PC-3 (cell line): ENCODE measurements around the gene DSCAM. TPM values are rescaled to one million over a fixed set of nuclear protein-coding genes. Genes with fewer than 3 reads are reported as not detected.

Experiments
- ATAC-seq: fragments of 200-7000 bp; cut with Tn5 transposase; 2 replicates; pipeline ENCODE4 v1.9.1; 2020; ENCODE audit warnings: mild to moderate bottlenecking, moderate library complexity
- BruUV-seq: library from RNA; stranded (reverse); fragments of 400-500 nt; replicated peaks from 2 replicates; lab custom pipeline; 2021; lab: Mats Ljungman, UMichigan
- CTCF ChIA-PET: fragments of 300-600 bp; sonication (Branson Sonifier 250); formaldehyde crosslinking; loops from one replicate; lab custom pipeline; 2022; ENCODE audit warnings: antibody characterized with exemption; lab: Charles Lee
- POLR2A ChIA-PET: fragments of 300-600 bp; sonication (Branson Sonifier 250); formaldehyde crosslinking; loops from one replicate; lab custom pipeline; 2022; ENCODE audit warnings: antibody characterized with exemption; ENCODE audit not compliant: unreplicated experiment; lab: Charles Lee
- DNase-seq: peaks from one replicate; pipeline ENCODE4 v3.0.0-alpha.2; 2015
- H2AFZ ChIP-seq: fragments of 300-600 bp; sonication (generic); 2 replicates; pipeline ENCODE4 v1.6.0; 2016; ENCODE audit warnings: antibody characterized with exemption, low read length
- H3F3A ChIP-seq: fragments of 300-600 bp; sonication (generic); one replicate; pipeline ENCODE4 v1.6.0; 2017; ENCODE audit warnings: antibody characterized with exemption, low read length, control low read depth, mild to moderate bottlenecking; ENCODE audit not compliant: unreplicated experiment
- H3K27ac ChIP-seq: fragments of 300-600 bp; sonication (generic); 2 replicates; pipeline ENCODE4 v1.5.1; 2016; ENCODE audit warnings: mild to moderate bottlenecking, low read length
- H3K27me3 ChIP-seq: fragments of 300-600 bp; sonication (generic); 2 replicates; pipeline ENCODE4 v1.6.1; 2016; ENCODE audit warnings: low read length, mixed read lengths
- H3K36me3 ChIP-seq: fragments of 300-600 bp; sonication (generic); 2 replicates; pipeline ENCODE4 v1.6.1; 2016; ENCODE audit warnings: low read depth, mixed run types, low read length, mixed read lengths
- H3K4me1 ChIP-seq: fragments of 300-600 bp; sonication (generic); 2 replicates; pipeline ENCODE4 v1.5.1; 2016; ENCODE audit warnings: low read length; ENCODE audit not compliant: insufficient read depth
- H3K4me2 ChIP-seq: fragments of 300-600 bp; sonication (generic); 2 replicates; pipeline ENCODE4 v1.6.0; 2016; ENCODE audit warnings: low read length
- H3K4me3 ChIP-seq: fragments of 300-600 bp; sonication (generic); 2 replicates; pipeline ENCODE4 v1.5.1; 2016; ENCODE audit warnings: mild to moderate bottlenecking, low read length, mixed read lengths
- H3K79me2 ChIP-seq: fragments of 300-600 bp; sonication (generic); 2 replicates; pipeline ENCODE4 v1.6.1; 2017; ENCODE audit warnings: low read length, mixed read lengths
- H3K9ac ChIP-seq: fragments of 300-600 bp; sonication (generic); 2 replicates; pipeline ENCODE4 v1.6.0; 2016; ENCODE audit warnings: mild to moderate bottlenecking, low read length
- H3K9me2 ChIP-seq: fragments of 300-600 bp; sonication (generic); replicated peaks from 2 replicates; pipeline ENCODE4 v1.6.1; 2016; ENCODE audit warnings: mixed run types, low read length, mixed read lengths
- H3K9me3 ChIP-seq: fragments of 300-600 bp; sonication (generic); 2 replicates; pipeline ENCODE4 v1.6.1; 2016; ENCODE audit warnings: low read length, mixed read lengths
- H4K20me1 ChIP-seq: fragments of 300-600 bp; sonication (generic); 2 replicates; pipeline ENCODE4 v1.6.1; 2016; ENCODE audit warnings: low read length, mixed read lengths
- EZH2 ChIP-seq: fragments of 300-600 bp; sonication (generic); IDR thresholded peaks from one replicate; pipeline ENCODE4 v1.6.1; 2017; ENCODE audit warnings: antibody characterized with exemption, mild to moderate bottlenecking, low read length; ENCODE audit not compliant: unreplicated experiment
- EZH2phosphoT487 ChIP-seq: fragments of 300-600 bp; sonication (generic); IDR thresholded peaks from 2 replicates; pipeline ENCODE4 v1.6.1; 2018; ENCODE audit warnings: mild to moderate bottlenecking, antibody characterized with exemption, low read length, borderline replicate concordance
- intact Hi-C: fragments of 100-400 bp; cut with micrococcal nuclease; formaldehyde crosslinking; loops from 2 replicates; pipeline ENCODE4 v1.9.0; 2023
- total RNA-seq: library from RNA; depleted of rRNA; stranded (reverse); fragments of >200 nt; gene quantifications from 2 replicates; pipeline ENCODE4 v1.2.3, GENCODE V29; 2014
- TF ChIP-seq, protein P1 (sequence below): fragments of 300-600 bp; sonication (generic); conservative IDR thresholded peaks from 2 replicates; pipeline ENCODE4 v1.5.1; 2017; ENCODE audit warnings: antibody characterized with exemption, low read depth, mild to moderate bottlenecking, low read length

Gene DSCAM
- total RNA-seq, 1 experiment from 2014 or later = not detected

DNA sequence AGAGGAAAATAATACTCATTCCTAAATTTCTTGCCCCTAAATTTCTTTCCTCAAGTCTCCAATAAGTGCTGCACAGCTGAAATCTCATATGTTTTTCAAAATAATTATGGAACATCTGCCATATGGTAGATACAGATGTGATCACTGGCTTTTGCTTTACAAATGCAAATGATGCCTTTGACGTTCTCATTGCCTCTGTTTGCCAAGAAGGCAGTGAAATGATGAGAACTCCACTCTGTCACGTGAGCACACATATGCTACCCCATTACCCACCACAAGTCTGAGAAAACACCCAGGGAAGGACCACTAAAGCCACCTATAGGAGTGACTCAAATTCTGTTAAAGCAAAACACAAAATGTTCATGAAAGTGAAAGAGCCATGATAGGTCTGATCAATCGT is 43.9 kb downstream of the DSCAM start:
- Histone ChIP-seq H3K4me3 (no peak overlapping the region), H3K9ac (no peak overlapping the region), H3K27ac (no peak overlapping the region), H3K9me2 (no peaks in the 10 kb centered on the region), H4K20me1 (no peaks in the 10 kb centered on the region), H3K79me2 (no peaks in the 10 kb centered on the region), H2AFZ (no peak overlapping the region), H3K9me3 (peaks cover 30% of the 10 kb centered on the region), H3K27me3 (no peaks in the 10 kb centered on the region), H3F3A (no peaks in the 10 kb centered on the region), H3K36me3 (no peaks in the 10 kb centered on the region), H3K4me2 (no peak overlapping the region), H3K4me1 (no peaks in the 10 kb centered on the region)
- ATAC-seq = no peak
- ChIA-PET POLR2A (no interaction called here), CTCF (no interaction called here)
- intact Hi-C loops = no loop called here
- TF ChIP-seq, protein P1, sequence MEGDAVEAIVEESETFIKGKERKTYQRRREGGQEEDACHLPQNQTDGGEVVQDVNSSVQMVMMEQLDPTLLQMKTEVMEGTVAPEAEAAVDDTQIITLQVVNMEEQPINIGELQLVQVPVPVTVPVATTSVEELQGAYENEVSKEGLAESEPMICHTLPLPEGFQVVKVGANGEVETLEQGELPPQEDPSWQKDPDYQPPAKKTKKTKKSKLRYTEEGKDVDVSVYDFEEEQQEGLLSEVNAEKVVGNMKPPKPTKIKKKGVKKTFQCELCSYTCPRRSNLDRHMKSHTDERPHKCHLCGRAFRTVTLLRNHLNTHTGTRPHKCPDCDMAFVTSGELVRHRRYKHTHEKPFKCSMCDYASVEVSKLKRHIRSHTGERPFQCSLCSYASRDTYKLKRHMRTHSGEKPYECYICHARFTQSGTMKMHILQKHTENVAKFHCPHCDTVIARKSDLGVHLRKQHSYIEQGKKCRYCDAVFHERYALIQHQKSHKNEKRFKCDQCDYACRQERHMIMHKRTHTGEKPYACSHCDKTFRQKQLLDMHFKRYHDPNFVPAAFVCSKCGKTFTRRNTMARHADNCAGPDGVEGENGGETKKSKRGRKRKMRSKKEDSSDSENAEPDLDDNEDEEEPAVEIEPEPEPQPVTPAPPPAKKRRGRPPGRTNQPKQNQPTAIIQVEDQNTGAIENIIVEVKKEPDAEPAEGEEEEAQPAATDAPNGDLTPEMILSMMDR = no peak
- TF ChIP-seq EZH2 = no peak
- no peak for TF ChIP-seq EZH2phosphoT487
- no TSS peak for BruUV-seq
- DNase-seq = no peak

DNA sequence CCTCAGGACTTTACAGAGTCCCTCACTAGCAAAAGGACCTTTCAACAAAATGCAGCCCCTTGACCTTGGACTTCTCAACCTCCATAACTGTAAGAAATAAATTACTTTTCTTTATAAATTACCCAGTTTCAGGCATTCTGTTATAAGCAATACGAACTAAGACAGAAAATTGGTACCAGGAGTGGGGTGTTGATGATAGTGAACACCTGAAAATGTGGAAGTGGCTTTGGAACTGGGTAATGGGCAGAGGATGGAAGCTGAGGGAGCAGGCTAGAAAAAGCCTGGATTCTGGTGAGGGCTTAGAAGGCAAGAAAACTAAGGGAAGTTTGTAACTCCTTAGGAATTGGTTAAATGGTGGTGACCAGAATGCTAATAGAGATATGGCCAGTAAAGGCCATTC is 46.8 kb downstream of the DSCAM start:
- TF ChIP-seq EZH2 (no peak), EZH2phosphoT487 (no peak)
- no peaks in the 10 kb centered on the region for H3K4me1 ChIP-seq
- no peaks in the 10 kb centered on the region for H3K27me3 ChIP-seq
- no peaks in the 10 kb centered on the region for H3K79me2 ChIP-seq
- no peak for ATAC-seq
- CTCF ChIA-PET = no interaction called here
- no peaks in the 10 kb centered on the region for H3K36me3 ChIP-seq
- intact Hi-C loops = no loop called here
- BruUV-seq = no TSS peak
- no peak overlapping the region for H3K27ac ChIP-seq
- no peaks in the 10 kb centered on the region for H4K20me1 ChIP-seq
- H2AFZ ChIP-seq = no peak overlapping the region
- no peak overlapping the region for H3K4me2 ChIP-seq
- H3K9ac ChIP-seq = no peak overlapping the region
- no peaks in the 10 kb centered on the region for H3F3A ChIP-seq
- no peak for DNase-seq
- H3K9me2 ChIP-seq = no peaks in the 10 kb centered on the region
- no peak overlapping the region for H3K4me3 ChIP-seq
- POLR2A ChIA-PET = no interaction called here
- H3K9me3 ChIP-seq = peaks cover 43% of the 10 kb centered on the region

DNA sequence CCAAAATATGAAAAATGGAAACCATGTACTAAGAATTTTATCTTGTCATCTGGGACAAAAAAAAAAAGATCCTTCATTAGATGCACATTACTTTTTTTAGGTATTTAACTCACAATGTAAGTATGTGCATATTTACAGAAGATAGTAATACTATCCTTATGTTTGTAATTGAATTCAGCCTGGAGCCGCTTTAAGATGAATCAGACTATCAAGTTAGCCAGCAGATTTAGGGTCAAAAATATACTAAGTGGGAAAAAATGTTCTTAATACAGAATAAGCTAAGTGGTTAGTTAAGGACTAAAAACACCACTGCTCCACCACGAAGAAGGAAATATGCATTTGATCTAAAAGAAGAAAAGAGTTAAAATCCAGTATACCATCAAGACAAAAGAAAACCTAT is 49.1 kb downstream of the DSCAM start:
- H3K79me2 ChIP-seq = no peaks in the 10 kb centered on the region
- no peak for TF ChIP-seq EZH2
- TF ChIP-seq, protein P1 = no peak
- H3K4me3 ChIP-seq = no peak overlapping the region
- ChIA-PET POLR2A (no interaction called here), CTCF (no interaction called here)
- DNase-seq (no peak), ATAC-seq (no peak)
- intact Hi-C loops = no loop called here
- H3F3A ChIP-seq = no peaks in the 10 kb centered on the region
- H3K4me1 ChIP-seq = no peaks in the 10 kb centered on the region
- no peaks in the 10 kb centered on the region for H3K9me2 ChIP-seq
- peaks cover 37% of the 10 kb centered on the region for H3K9me3 ChIP-seq
- H4K20me1 ChIP-seq = no peaks in the 10 kb centered on the region
- no TSS peak for BruUV-seq
- no peak overlapping the region for H2AFZ ChIP-seq
- no peaks in the 10 kb centered on the region for H3K36me3 ChIP-seq
- H3K9ac ChIP-seq = no peak overlapping the region
- H3K27ac ChIP-seq = no peak overlapping the region
- H3K4me2 ChIP-seq = no peak overlapping the region
- H3K27me3 ChIP-seq = no peaks in the 10 kb centered on the region
